Liver (tissue), 3 donors: ENCODE data around the gene CDC37.

Experiments used
- CTCF ChIP-seq: fragments of 150-350 bp; IDR thresholded peaks from 2 replicates; pipeline ENCODE4 v1.5.1; 2017; ENCODE audit warnings: improper control_type of control experiment, low read depth, low read length; ENCODE audit not compliant: missing input control
- EGR1 ChIP-seq, 2 donors: IDR thresholded peaks; 2 replicates each; pipeline ENCODE4 v1.6.1; 2016 to 2018; ENCODE audit warnings: antibody characterized with exemption in 2 of 2, low read depth in 2 of 2
- TAF1 ChIP-seq: conservative IDR thresholded peaks from 2 replicates; pipeline ENCODE4 v1.6.1; 2016; ENCODE audit warnings: antibody characterized with exemption, mild to moderate bottlenecking
- TF ChIP-seq, protein P1 (sequence below): IDR thresholded peaks from 2 replicates; pipeline ENCODE4 v1.6.1; 2016; ENCODE audit warnings: antibody characterized with exemption
- TF ChIP-seq, protein P2 (sequence below): IDR thresholded peaks from 2 replicates; pipeline ENCODE4 v1.6.1; 2016; ENCODE audit warnings: antibody characterized with exemption, mild to moderate bottlenecking
- donor health status: healthy.
- donor health status: healthy.

DNA sequence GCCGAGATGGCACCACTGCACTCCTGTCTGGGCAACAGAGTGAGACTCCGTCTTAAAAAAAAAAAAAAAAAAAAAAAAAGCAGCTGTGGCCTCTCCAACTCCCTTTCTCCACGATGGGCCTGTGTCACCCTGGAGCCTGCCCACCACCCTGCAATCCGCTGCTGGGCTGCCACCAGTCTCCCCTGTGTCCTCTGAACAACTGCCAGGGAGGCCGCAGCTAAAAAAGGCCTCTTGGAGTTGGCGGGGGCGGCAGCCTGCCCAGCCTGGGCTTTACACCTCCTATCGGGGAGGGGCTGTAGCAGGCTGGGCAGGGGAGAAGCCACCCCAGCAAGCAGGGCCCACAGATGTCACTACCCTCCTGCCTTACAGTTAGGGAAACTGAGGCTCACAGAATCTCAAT lies 3.5 kb downstream of the CDC37 start:
- TF ChIP-seq CTCF: no peak
- TF ChIP-seq, protein P1, sequence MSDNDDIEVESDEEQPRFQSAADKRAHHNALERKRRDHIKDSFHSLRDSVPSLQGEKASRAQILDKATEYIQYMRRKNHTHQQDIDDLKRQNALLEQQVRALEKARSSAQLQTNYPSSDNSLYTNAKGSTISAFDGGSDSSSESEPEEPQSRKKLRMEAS: no peak
- TF ChIP-seq TAF1: no peak
- TF ChIP-seq EGR1 (IDR thresholded peaks at IDR 0.05; ENCODE audit: low read depth in 2 of 2): no peak
- TF ChIP-seq, protein P2, sequence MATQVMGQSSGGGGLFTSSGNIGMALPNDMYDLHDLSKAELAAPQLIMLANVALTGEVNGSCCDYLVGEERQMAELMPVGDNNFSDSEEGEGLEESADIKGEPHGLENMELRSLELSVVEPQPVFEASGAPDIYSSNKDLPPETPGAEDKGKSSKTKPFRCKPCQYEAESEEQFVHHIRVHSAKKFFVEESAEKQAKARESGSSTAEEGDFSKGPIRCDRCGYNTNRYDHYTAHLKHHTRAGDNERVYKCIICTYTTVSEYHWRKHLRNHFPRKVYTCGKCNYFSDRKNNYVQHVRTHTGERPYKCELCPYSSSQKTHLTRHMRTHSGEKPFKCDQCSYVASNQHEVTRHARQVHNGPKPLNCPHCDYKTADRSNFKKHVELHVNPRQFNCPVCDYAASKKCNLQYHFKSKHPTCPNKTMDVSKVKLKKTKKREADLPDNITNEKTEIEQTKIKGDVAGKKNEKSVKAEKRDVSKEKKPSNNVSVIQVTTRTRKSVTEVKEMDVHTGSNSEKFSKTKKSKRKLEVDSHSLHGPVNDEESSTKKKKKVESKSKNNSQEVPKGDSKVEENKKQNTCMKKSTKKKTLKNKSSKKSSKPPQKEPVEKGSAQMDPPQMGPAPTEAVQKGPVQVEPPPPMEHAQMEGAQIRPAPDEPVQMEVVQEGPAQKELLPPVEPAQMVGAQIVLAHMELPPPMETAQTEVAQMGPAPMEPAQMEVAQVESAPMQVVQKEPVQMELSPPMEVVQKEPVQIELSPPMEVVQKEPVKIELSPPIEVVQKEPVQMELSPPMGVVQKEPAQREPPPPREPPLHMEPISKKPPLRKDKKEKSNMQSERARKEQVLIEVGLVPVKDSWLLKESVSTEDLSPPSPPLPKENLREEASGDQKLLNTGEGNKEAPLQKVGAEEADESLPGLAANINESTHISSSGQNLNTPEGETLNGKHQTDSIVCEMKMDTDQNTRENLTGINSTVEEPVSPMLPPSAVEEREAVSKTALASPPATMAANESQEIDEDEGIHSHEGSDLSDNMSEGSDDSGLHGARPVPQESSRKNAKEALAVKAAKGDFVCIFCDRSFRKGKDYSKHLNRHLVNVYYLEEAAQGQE: no peak
